Mammary epithelial cell (primary cell): ENCODE data around the gene GSG1L.

ENCODE experiments used
- EZH2 ChIP-seq: IDR thresholded peaks from 2 replicates; pipeline ENCODE4 v1.6.1; 2012; ENCODE audit warnings: low read length, inconsistent platforms, borderline replicate concordance
- TF ChIP-seq, protein P1 (sequence below), 2 donors: IDR thresholded peaks in 1 of 2; conservative IDR thresholded peaks in 1 of 2; 2 replicates each; pipeline ENCODE4 v1.5.1; 2011 to 2012; ENCODE audit warnings: inconsistent platforms in 2 of 2, low read length in 2 of 2, mild to moderate bottlenecking in 2 of 2, control low read depth in 1 of 2, low read depth in 1 of 2; ENCODE audit not compliant: insufficient read depth in 1 of 2; ENCODE audit errors: extremely low read depth in 1 of 2

GRCh38 chr16:28087140-28087660 lies 23.7 kb upstream of the GSG1L start:
- TF ChIP-seq, protein P1, sequence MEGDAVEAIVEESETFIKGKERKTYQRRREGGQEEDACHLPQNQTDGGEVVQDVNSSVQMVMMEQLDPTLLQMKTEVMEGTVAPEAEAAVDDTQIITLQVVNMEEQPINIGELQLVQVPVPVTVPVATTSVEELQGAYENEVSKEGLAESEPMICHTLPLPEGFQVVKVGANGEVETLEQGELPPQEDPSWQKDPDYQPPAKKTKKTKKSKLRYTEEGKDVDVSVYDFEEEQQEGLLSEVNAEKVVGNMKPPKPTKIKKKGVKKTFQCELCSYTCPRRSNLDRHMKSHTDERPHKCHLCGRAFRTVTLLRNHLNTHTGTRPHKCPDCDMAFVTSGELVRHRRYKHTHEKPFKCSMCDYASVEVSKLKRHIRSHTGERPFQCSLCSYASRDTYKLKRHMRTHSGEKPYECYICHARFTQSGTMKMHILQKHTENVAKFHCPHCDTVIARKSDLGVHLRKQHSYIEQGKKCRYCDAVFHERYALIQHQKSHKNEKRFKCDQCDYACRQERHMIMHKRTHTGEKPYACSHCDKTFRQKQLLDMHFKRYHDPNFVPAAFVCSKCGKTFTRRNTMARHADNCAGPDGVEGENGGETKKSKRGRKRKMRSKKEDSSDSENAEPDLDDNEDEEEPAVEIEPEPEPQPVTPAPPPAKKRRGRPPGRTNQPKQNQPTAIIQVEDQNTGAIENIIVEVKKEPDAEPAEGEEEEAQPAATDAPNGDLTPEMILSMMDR (conservative IDR thresholded peaks at IDR 0.05 in 1 of 2, IDR thresholded peaks at IDR 0.05 in 1 of 2; ENCODE audit: extremely low read depth in 1 of 2, insufficient read depth in 1 of 2, low read depth in 1 of 2, low read length in 2 of 2), result no peak
- no peak for TF ChIP-seq EZH2
